GM12878 (cell line): ENCODE results near the gene ARHGAP9.

Source experiments
- CEBPB ChIP-seq, 2 experiments: fragments of 150-350 bp in 1 of 2; IDR thresholded peaks; 2 replicates each; pipeline ENCODE4 v1.6.1; 2012 to 2014; ENCODE audit warnings: low read depth in 2 of 2, low read length in 2 of 2, borderline replicate concordance in 1 of 2, inconsistent platforms in 1 of 2
- CREM ChIP-seq: IDR thresholded peaks from 2 replicates; pipeline ENCODE4 v1.6.1; 2014; ENCODE audit warnings: antibody characterized with exemption, low read depth
- ETV6 ChIP-seq, 2 experiments: fragments of 450-650 bp in 1 of 2; IDR thresholded peaks in 1 of 2; conservative IDR thresholded peaks in 1 of 2; 2 replicates each; pipeline ENCODE4 v1.6.1; 2014; ENCODE audit warnings: antibody characterized with exemption in 1 of 2, borderline replicate concordance in 1 of 2, low read depth in 1 of 2, mild to moderate bottlenecking in 1 of 2, moderate library complexity in 1 of 2
- EZH2 ChIP-seq: IDR thresholded peaks from 2 replicates; pipeline ENCODE4 v1.6.1; 2012; ENCODE audit warnings: low read depth, mild to moderate bottlenecking, control low read depth, inconsistent platforms, low read length, borderline replicate concordance; ENCODE audit not compliant: control insufficient read depth
- GATAD2B ChIP-seq: fragments of 450-650 bp; conservative IDR thresholded peaks from 2 replicates; pipeline ENCODE4 v1.6.1; 2017; ENCODE audit warnings: low read depth, mild to moderate bottlenecking, moderate library complexity
- MXI1 ChIP-seq: fragments of 150-350 bp; IDR thresholded peaks from 2 replicates; pipeline ENCODE4 v1.6.1; 2011; ENCODE audit warnings: low read depth, mild to moderate bottlenecking, inconsistent platforms, low read length, improper control_type of control experiment
- MYC ChIP-seq: IDR thresholded peaks from 2 replicates; pipeline ENCODE4 v1.6.1; 2011; ENCODE audit warnings: mild to moderate bottlenecking, low read length, moderate library complexity, inconsistent platforms; ENCODE audit not compliant: insufficient read depth, insufficient replicate concordance, insufficient read length, severe bottlenecking
- POLR2A ChIP-seq: IDR thresholded peaks from 2 replicates; pipeline ENCODE4 v1.6.1; 2011; ENCODE audit warnings: low read depth, mild to moderate bottlenecking, low read length
- POLR2AphosphoS5 ChIP-seq: IDR thresholded peaks from 2 replicates; pipeline ENCODE4 v1.6.1; 2011; ENCODE audit warnings: mild to moderate bottlenecking, low read length, inconsistent platforms
- REST ChIP-seq: IDR thresholded peaks from 2 replicates; pipeline ENCODE4 v1.6.1; 2012; ENCODE audit warnings: mild to moderate bottlenecking, low read depth, low read length
- RFX5 ChIP-seq: IDR thresholded peaks from 2 replicates; pipeline ENCODE4 v1.6.1; 2011; ENCODE audit warnings: low read depth, low read length, improper control_type of control experiment
- SP1 ChIP-seq: IDR thresholded peaks from one replicate; pipeline ENCODE4 v1.6.1; 2011; ENCODE audit warnings: low read depth, low read length
- SUZ12 ChIP-seq: fragments of 200-600 bp; sonication (generic); IDR thresholded peaks from one replicate; pipeline ENCODE4 v1.6.1; 2018; ENCODE audit warnings: antibody characterized with exemption, mild to moderate bottlenecking; ENCODE audit not compliant: unreplicated experiment
- TF ChIP-seq, protein P1 (sequence below), 3 experiments: IDR thresholded peaks in 2 of 3; conservative IDR thresholded peaks in 1 of 3; 2 replicates each; pipeline ENCODE4 v1.5.1; 2011; ENCODE audit warnings: low read depth in 3 of 3, low read length in 3 of 3, mild to moderate bottlenecking in 3 of 3, control low read depth in 2 of 3, moderate library complexity in 2 of 3, inconsistent platforms in 1 of 3, mixed read lengths in 1 of 3; ENCODE audit not compliant: control insufficient read depth in 2 of 3, insufficient read depth in 1 of 3; ENCODE audit errors: extremely low read depth in 1 of 3

- no peak for TF ChIP-seq EZH2
- TF ChIP-seq CREM: no peak
- no peak for TF ChIP-seq POLR2A
- TF ChIP-seq, protein P1, sequence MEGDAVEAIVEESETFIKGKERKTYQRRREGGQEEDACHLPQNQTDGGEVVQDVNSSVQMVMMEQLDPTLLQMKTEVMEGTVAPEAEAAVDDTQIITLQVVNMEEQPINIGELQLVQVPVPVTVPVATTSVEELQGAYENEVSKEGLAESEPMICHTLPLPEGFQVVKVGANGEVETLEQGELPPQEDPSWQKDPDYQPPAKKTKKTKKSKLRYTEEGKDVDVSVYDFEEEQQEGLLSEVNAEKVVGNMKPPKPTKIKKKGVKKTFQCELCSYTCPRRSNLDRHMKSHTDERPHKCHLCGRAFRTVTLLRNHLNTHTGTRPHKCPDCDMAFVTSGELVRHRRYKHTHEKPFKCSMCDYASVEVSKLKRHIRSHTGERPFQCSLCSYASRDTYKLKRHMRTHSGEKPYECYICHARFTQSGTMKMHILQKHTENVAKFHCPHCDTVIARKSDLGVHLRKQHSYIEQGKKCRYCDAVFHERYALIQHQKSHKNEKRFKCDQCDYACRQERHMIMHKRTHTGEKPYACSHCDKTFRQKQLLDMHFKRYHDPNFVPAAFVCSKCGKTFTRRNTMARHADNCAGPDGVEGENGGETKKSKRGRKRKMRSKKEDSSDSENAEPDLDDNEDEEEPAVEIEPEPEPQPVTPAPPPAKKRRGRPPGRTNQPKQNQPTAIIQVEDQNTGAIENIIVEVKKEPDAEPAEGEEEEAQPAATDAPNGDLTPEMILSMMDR (IDR thresholded peaks at IDR 0.05 in 2 of 3, conservative IDR thresholded peaks at IDR 0.05 in 1 of 3; ENCODE audit: control insufficient read depth in 2 of 3, extremely low read depth in 1 of 3, insufficient read depth in 1 of 3, low read depth in 3 of 3, low read length in 3 of 3): no peak
- TF ChIP-seq ETV6 (conservative IDR thresholded peaks at IDR 0.05 in 1 of 2, IDR thresholded peaks at IDR 0.05 in 1 of 2; ENCODE audit: borderline replicate concordance in 1 of 2, low read depth in 1 of 2): no peak
- no peak for TF ChIP-seq SP1
- TF ChIP-seq RFX5: no peak
- TF ChIP-seq CEBPB (IDR thresholded peaks at IDR 0.05; ENCODE audit: borderline replicate concordance in 1 of 2, low read depth in 2 of 2, low read length in 2 of 2): no peak
- no peak for TF ChIP-seq MYC
- no peak for TF ChIP-seq REST
- no peak for TF ChIP-seq GATAD2B
- TF ChIP-seq POLR2AphosphoS5: no peak
- no peak for TF ChIP-seq SUZ12
- no peak for TF ChIP-seq MXI1
Measured at GRCh38 chr12:57456737-57457490, 22.8 kb downstream of the ARHGAP9 start.
